Midbrain (tissue), 1 donor: Measurements from ENCODE around the gene LPIN1.
A peak's percentile ranks its signal among the peaks of the same experiment; 100 is the strongest.
"Not testable (repeated sequence)": the region's sequence is repeated elsewhere in the genome, so short reads cannot be mapped to it uniquely, and the experiment has no call there.

Source experiments
- DNase-seq: peaks from one replicate; lab custom pipeline; 2025; lab: John Stamatoyannopoulos, UW

LPIN1 gene

DNA sequence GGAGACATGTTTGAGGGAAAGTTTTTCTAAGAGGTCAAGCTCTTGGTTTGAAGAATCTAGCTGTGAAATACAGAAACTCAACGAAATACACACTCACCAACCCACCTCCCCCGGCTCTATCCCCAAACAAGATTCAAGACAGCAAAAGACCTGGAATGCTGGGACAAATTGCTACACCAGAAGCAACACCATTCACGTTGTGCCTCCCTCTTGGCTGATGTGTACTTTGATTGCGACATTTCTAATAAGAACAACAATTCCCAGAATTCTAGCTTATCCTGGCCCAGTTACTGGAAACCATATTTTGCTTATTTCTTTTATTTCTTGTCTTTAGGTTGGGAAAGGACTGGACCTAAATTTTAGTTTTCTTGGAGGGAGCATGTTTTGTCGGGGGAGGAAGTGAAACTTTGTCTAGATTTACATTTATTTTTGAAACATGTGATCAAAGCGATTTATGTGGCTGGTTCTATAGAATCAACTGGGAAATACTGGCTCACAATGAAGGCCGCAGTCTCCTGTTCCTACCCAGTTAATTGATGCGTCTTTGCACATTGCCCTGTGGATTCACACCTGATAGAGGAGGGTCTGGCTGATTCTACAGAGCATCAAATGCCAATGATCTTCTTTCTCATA lies 29.6 kb upstream of the LPIN1 start:
- no peak for DNase-seq

DNA sequence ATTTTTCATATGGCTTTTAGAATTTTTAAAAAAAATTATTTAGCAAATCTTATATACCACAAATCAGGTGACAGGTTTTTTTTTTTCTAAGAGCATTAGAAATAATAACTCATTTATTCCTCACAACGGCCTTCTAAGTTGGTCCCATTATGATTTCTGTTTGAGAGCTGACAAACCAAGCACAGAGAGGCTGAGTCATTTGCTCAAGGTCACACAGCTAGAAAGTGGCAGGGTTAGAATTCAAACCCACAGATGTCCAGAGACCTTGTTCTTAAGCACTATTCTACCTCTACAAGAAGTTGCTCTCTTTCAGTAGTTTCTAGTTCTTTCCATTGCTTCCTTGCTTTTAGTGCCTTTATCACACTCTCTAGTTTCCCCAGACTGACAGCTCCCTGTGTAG lies 28.8 kb upstream of the LPIN1 start:
- no peak for DNase-seq

DNA sequence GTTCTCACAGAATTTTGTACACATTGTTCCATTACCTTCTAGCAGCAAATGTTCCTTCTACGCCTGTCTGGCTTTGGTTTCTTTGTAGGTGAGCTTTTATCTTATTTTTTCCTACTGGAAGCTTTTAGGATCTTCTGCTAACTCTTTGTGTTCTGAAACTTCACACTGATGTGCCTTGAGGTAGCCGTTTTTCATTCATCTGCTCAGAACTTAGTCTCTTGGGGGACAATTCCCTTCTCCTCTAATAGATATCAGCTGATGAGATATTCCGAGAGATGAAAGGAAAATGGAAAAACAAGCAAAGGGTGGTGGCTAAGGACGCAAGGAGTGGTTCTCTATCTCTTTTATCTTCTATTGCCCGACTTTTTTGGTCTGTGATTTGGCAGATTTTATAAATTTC lies 27.8 kb upstream of the LPIN1 start:
- DNase-seq, result no peak

DNA sequence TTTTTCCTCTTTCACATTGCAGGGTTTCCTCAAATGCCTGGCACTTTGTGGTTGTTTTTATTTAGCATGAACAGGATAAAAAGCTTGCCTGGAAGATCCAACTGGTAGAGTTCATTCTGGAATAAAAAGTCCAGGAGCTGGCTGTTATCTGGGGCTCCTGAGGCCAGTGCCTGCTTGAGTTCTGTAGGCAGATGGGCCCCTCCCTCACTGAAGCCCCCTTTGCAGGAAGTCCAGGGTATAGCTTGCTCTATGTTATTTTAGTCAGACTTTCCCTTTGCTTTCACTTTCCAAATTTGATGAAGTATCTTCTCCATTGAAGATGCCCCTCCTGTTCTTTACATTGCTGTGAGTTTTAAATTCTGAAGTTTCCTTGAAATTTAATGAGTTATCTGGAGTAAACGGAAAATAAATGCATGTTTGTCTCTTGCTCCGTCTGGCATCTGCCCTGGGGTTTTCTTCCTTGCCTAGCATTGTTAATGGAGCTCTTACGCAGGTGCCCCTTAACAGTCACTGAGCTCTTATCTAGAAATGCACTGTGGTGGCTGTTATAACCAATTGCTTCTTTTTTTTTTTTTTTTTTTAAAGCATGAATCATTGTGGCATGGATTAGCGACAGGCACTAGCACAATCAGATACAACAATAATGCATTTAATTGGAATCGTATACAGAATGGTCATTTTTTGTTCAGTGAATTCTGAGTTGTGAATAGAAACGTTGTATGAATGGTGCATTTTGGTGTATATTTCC lies 27.0 kb upstream of the LPIN1 start:
- DNase-seq, result no peak

DNA sequence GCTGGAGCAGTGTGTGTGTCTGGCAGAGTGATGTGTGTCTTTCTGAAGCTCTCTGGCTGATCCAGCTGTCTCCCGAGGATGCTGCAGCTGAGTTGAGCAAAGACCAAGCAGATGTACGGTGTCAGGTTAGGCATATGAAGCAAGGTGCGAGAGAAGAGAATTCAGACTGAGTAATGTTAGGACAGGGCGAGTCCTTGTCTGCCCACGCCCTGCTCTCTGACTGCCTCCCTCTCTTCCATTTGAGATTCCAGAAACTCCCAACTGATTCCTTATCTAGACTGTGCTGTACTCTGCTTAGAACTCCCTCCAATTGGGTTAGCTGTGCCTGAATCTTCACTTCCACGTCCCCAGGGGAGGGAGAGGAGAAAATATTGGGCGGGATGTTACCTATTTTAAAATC lies 25.7 kb upstream of the LPIN1 start:
- DNase-seq, result no peak

DNA sequence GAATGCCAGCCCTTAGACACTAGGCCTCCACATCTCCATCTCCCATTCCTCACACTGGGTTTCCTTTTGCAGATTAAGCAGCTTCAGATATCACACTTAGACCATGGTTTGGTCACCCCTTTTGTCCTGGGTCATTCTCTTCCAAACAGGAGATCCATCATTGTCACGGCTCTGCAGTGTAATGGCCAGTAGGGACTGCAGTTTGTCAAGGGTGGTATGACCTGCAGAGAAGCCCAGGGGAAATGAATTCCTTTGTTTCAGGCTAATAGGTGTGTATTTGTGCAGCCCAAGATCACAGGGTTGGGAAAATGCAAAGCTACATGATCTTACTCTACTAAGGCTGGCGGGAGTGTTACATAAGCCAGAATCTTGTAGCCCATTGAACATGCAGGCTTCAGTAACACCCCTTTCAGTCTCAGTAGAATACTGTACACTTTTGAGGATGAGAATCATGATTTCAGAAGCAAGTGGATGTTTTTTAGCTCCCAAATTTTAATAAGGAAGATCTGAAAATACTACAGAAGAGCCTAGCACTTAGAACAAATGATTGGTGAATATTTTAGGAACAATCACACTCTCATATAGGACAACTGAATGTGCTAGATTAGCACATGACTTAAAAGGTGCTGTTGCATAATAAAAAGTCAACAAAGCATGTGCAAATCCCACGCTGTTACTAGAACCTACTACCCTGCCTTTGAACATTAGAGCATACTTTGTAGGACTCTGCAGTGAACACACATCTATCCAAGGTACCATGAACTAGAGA lies 24.0 kb upstream of the LPIN1 start:
- DNase-seq, result no peak

DNA sequence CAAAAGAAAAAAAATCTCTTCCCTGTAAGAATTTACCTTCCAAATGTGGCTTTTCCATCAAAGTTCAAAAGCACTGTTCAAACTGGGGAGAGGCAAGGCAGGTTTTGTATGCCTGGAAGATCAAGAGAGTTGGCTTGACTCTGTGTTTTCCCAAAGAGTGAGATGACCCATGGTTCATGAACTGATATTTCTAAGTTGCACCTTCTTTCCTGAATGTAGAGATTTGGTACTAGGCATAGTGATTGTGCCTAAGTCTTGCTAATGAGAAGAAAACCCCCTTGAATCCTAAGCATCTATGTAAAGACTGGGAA lies 23.4 kb upstream of the LPIN1 start:
- no peak for DNase-seq

DNA sequence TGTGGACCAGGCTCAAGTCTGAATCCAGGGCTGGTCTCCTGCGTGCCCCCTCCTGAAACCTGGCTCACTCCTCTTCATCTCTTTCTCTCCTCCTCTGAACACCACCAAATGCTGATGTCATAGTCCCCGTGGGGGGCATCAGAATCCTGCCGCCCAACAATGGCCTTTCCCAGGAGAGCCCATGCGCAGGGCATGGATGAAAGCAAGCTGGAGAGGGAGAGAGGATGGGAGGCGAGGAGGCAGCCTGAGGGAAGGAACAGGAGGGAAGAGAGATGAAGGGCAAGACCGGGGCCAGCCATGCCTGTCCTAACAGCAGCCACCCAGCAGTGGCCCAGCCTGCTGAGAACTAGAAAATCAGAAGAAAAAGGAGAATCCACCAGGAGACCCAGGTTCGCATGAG lies 22.3 kb upstream of the LPIN1 start:
- no peak for DNase-seq

DNA sequence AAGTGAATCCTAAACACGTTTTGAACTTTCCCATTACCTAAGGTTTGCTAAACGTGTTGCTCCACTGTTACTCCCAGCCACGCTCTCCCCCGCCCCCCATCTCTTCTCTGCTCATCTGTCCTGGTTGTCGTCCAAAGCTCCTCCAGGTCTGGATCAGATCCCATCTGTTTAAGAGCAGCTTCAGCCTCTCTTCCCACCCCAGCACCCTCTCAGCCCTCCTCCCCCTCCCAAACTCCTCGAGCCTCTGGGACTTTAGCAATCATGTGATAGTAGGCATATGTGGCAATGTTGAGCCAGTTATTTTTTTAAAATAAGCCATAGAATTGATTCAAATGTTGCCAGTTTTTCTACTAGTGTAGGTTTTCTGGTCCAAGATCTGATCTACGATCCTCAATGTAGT lies 20.0 kb upstream of the LPIN1 start:
- DNase-seq, result no peak

DNA sequence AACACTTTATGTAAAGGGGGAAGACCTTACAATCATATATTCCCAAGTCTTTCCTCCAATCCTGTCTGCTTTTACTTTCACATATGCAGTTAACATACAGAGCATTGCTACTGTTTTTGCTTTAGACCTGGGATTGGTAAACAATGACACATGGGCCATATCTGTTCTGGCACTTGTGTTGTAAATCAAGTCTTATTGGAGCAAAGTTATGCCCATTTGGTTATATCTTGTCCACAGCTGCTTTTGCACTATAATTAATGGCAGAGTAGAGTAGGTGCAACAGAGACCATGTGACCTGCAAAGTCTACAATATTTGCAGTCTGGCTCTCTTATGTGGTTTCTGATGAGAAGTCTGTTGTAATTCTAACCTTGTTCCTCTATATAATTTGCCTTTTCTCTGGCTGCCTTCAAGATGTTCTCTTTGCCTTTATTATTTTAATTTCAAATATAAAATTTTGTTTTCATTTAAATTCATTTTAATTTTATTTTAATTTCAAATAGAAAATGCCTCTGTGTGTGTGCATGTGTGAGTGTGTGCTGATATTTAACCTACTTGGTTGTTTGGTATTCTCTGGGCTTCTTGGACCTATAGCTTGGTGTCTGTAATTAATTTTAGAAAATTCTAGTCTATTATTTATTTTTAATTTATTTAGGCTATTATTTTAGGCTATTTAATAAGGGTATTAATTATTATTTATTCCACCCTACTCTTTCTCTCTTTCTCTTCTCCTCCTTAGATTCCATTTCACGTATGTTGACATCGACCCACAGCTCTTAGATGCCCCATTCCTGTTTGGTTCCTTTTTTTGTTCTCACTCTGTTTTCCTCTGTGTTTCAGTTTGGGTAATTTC lies 16.8 kb upstream of the LPIN1 start:
- no peak for DNase-seq

DNA sequence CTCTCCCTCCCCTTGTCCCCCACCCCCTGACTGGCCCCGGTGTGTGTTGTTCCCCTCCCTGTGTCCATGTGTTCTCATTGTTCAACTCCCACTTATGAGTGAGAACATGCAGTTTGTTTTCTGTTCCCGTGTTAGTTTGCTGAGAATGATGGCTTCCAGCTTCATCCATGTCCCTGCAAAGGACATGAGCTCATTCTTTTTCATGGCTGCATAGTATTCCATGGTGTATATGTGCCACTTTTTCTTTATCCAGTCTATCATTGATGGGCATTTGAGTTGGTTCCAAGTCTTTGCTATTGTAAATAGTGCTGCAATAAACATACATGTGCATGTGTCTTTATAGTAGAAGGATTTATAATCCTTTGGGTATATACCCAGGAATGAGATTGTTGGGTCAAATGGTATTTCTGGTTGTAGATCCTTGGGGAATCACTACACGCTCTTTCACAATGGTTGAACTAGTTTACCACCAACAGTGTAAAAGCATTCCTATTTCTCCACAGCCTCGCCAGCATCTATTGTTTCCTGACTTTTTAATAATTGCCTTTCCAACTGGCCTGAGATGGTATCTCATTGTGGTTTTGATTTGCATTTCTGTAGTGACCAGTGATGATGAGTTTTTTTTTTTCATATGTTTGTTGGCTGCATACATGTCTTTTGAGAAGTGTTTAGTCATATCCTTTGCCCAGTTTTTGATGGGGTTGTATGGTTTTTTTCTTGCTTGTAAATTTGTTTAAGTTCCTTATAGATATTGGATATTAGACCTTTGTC lies 15.0 kb upstream of the LPIN1 start:
- DNase-seq, result not testable (repeated sequence)

DNA sequence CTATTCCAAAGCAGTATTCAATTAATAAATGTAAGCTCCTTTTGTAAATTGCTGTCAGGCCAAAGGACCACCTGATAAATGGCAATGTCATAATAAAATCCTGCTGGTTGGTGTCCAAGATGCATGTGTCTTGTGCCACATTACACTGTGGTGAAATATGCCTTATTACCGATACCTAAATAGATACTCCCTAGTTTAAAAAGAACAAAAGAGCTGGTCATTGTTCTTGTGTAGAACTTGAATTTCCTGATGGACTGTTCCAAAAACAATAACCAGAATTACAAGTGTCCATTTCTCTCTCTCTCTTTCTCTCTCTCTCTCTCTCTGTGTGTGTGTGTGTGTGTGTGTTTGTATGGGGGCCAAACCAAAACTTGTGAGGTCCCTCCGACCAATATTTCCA lies 13.8 kb upstream of the LPIN1 start:
- no peak for DNase-seq

DNA sequence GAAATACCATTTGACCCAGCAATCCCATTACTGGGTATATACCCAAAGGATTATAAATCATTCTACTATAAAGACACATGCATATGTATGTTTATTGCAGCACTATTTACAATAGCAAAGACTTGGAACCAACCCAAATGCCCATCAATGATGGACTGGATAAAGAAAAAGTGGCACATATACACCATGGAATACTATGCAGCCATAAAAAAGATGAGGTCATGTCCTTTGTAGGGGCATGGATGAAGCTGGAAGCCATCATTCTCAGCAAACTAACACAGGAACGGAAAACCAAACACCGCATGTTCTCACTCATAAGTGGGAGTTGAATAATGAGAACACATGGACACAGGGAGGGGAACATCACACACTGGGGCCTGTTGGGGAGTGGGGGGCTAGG lies 8.6 kb upstream of the LPIN1 start:
- not testable (repeated sequence) for DNase-seq

DNA sequence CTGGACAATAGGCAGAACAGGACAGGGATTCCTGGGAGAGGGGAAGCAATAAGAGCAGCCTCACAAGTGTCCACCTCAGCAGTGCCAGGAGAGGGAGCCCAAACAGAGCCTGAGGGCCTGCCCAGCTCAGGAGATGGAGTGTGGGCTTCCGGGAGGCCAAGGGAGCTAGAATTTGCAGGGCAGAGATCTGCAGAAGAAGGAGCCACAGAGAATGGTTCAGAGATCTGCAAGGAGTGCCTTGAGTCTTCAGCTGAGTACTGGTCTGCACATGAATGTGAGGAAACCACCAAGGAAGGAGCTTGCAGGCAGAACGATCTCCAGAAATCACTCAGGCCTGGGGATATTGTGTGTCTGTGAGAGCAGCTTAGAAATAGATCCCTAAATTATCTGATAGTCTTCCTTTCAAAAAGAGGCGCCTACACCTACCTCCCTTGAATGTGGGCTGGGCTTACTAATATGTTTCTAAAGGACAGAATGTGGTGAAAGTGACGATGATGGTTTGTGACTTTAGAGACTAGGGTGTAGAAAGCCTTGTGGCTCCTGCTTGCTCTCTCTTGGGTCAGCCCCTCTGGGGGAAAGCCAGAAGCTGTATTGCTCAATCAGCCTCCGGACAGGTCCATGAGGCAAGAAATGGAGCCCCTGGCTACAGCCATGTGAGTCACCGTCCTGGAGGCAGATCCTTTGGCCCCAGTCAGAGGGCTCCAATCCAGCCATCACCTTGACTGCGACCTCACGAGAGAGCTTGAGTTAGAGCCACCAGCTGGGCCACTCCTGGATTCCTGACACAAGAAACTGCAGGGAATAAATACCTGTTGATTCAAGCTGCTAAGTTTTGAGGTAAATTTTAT lies 7.6 kb upstream of the LPIN1 start:
- DNase-seq, result peak; percentile 29

DNA sequence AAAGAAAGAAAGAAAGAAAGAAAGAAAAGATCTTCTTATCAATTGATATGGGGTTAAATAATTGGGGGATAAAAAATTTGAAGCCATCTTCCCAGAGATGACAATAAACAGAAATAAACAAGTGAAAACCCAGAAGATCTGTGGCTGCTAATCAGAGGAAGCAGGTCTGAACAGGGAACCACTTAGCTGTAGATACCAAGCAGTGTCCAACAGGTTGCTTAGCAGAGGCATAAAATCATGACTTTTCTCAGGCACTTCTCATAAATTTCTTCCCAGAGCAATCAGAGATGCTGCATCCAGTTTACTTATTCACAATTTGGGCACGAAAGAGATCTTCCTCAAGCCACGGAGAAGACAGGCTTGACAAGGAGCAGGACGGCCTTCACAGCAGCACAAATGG lies 5.7 kb upstream of the LPIN1 start:
- no peak for DNase-seq

DNA sequence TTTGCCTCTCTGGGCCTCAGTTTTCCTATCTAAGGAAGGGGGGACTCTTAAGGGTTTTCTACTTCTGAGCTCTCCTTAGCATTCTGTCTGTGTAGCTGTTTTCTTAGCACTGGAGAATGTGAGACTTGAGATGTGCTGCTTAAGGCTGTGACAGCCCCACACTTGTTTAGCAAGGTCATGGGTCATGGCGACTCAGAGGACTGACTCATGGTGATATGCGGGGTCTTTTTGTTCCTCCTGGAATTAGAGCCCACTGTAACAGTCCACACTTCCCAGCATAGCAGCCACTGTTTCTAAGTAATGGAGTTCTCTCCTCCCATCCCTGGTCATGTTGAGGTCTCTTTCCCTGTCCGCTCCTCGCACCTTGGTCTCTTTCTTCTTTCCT lies 4.1 kb upstream of the LPIN1 start:
- no peak for DNase-seq

DNA sequence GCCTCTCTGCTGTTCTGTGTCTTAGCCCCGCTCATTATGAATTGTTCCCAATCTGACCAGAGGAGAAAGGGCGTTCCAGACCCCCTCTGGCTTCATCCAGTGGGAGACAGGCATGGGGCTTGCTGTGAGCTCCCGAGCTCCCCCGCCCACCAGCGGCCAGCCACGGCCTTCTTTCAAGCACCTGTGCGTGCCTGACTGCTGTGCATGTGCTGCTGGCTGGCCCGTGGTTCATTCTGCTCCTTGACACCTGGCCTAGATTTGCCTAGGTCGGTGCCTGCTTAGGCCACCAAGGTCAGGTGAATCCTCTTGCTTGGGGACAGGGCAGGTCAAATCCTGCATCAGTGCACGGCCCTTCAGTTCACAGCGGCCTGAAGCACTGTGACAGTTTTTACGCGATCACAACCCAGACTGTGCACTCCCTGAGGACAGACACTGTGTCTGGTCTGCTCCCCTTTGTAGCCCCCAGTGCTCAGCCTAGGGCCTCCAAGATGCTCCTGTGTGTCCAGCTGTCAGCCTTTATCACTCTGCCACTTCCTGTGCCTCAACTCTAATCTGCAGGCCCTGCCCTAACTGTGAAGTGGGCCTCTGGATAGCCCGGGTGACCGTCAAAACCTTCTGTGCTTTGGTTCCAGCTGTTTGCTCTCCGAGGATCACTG lies 3.6 kb upstream of the LPIN1 start:
- DNase-seq, result no peak

DNA sequence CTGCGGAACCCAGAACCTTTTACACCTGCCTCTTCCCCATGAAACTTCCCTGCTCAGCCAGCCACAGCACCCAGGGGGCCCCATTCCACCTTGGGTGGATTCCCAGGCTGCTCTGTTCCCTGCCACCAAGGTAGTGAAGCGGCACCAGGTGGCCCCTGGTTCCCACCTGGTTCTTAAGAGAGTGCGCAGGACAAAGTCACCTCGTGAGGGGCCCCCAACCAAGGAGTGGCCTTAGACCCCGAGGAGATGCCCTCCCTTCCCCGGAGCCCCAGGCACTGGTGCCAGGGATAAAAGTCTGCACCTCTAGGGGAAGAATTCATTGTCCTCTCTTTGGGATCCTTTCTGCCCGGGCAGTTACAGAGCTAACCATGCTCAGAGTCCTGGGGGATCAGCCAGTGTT lies 3.1 kb upstream of the LPIN1 start:
- DNase-seq, result no peak

DNA sequence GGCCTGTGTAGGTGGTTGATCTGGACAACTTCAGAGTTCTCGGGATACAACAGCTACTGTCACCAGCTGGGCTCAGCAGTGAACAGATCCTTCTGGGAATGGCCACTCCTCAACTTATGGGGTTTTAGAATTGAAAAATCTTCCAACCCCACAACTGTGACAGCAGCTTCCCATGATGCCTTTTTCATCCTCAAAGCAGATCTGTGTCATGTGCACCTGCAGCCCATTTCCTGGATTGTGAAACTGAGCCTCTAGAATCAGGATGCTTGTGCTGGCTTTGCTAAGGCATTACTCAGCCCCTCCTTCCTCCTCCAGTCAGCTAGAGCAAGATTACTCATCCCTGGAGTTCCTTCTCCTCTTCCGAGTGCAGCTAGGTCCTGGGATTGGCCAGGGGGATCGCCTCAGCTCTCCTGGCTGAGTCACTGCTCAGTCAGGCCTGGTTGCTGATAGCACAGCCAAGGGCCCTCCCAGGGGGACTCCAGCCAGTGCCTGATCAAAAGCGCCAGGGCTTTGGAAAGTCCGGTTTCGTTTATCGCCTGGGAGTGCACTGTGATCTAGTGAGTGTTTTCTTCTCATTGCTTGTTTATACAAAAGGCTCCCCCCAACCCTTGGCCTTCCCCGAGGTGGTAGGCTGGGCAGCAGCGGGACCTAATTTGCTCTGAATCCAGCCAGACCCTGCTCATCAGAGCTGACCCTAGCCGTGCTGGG lies 2.4 kb upstream of the LPIN1 start:
- peak; percentile 87 for DNase-seq
